ENCODE data around the gene CCDC167.

GRCh38 chr6:37512400-37513011 is 12.8 kb upstream of the CCDC167 start:
- TF ChIP-seq CTCF (IDR thresholded peaks at IDR 0.05), result no peak
- no peak for TF ChIP-seq ZFX (IDR thresholded peaks at IDR 0.05; ENCODE audit: borderline replicate concordance)
